Measurements from ENCODE around the gene ITGA6.

Gene ITGA6

GRCh38 chr2:172481507-172482262 is 54.3 kb downstream of the ITGA6 start:
- Histone ChIP-seq H3K79me1 (replicated peaks; ENCODE audit: low read length, poor library complexity, severe bottlenecking) (peaks cover 1% of the 10 kb centered on the region), H3K14ac (ENCODE audit: low read length in 2 of 2) (no peak overlapping the region), H2AK5ac (ENCODE audit: low read length, severe bottlenecking) (no peak overlapping the region), H3K4me1 (ENCODE audit: control insufficient read depth, insufficient read depth, low read depth, low read length) (peaks cover 6% of the 10 kb centered on the region), H2BK5ac (ENCODE audit: low read depth, low read length, poor library complexity, severe bottlenecking) (no peak overlapping the region), H3K4ac (ENCODE audit: low read depth in 1 of 2, low read length in 2 of 2) (no peak overlapping the region), H3K27me3 (ENCODE audit: control insufficient read depth in 1 of 2, insufficient read depth in 1 of 2, low read length in 2 of 2) (no peaks in the 10 kb centered on the region), H2BK12ac (ENCODE audit: low read length in 2 of 2) (peak overlapping the region in 1 of 2 experiments; percentile 84), H4K91ac (ENCODE audit: low read length) (no peak overlapping the region), H3K36me3 (ENCODE audit: control insufficient read depth in 1 of 2, insufficient read depth in 2 of 2, low read depth in 1 of 2, low read length in 2 of 2) (peaks cover 0 to 3% of the 10 kb centered on the region in 2 experiments), H2AFZ (ENCODE audit: low read depth, low read length) (no peak overlapping the region), H3K4me3 (ENCODE audit: insufficient read depth in 1 of 2, low read depth in 1 of 2, low read length in 2 of 2) (no peak overlapping the region), H2BK120ac (ENCODE audit: low read depth, low read length) (no peak overlapping the region), H2BK15ac (ENCODE audit: low read depth, poor library complexity, severe bottlenecking) (no peak overlapping the region), H3K9ac (ENCODE audit: low read length) (no peak overlapping the region), H3K27ac (ENCODE audit: low read length, poor library complexity, severe bottlenecking) (no peak overlapping the region), H3K18ac (ENCODE audit: low read depth in 1 of 2, low read length in 2 of 2) (no peak overlapping the region), H4K8ac (ENCODE audit: low read length) (no peak overlapping the region), H3K4me2 (ENCODE audit: low read length, poor library complexity, severe bottlenecking) (no peak overlapping the region), H3K9me3 (ENCODE audit: control insufficient read depth, low read length) (no peaks in the 10 kb centered on the region), H3K23ac (ENCODE audit: low read length in 2 of 2) (no peak overlapping the region)
- 74% methylated on average over 5 of the region's 7 CpGs for WGBS
- DNase-seq: no peak

- no peak overlapping the region for H4K91ac ChIP-seq (ENCODE audit: low read length)
- H2BK5ac ChIP-seq (ENCODE audit: low read depth, low read length, poor library complexity, severe bottlenecking): no peak overlapping the region
- no peak overlapping the region for H3K9ac ChIP-seq (ENCODE audit: low read length)
- H2AK5ac ChIP-seq (ENCODE audit: low read length, severe bottlenecking): no peak overlapping the region
- no peak overlapping the region for H3K27ac ChIP-seq (ENCODE audit: low read length, poor library complexity, severe bottlenecking)
- H3K4me1 ChIP-seq (ENCODE audit: control insufficient read depth, insufficient read depth, low read depth, low read length): peaks cover 6% of the 10 kb centered on the region
- H2BK12ac ChIP-seq (ENCODE audit: low read length in 2 of 2): no peak overlapping the region
- H3K9me3 ChIP-seq (ENCODE audit: control insufficient read depth, low read length): no peaks in the 10 kb centered on the region
- H2BK15ac ChIP-seq (ENCODE audit: low read depth, poor library complexity, severe bottlenecking): no peak overlapping the region
- H3K23ac ChIP-seq (ENCODE audit: low read length in 2 of 2): no peak overlapping the region
- DNase-seq: peak; percentile 28
- no peaks in the 10 kb centered on the region for H3K79me1 ChIP-seq (replicated peaks; ENCODE audit: low read length, poor library complexity, severe bottlenecking)
- 82% methylated on average over 4 of the region's 4 CpGs for WGBS
- no peak overlapping the region for H2AFZ ChIP-seq (ENCODE audit: low read depth, low read length)
- H3K14ac ChIP-seq (ENCODE audit: low read length in 2 of 2): no peak overlapping the region
- H2BK120ac ChIP-seq (ENCODE audit: low read depth, low read length): no peak overlapping the region
- H3K4ac ChIP-seq (ENCODE audit: low read depth in 1 of 2, low read length in 2 of 2): no peak overlapping the region
- no peak overlapping the region for H3K18ac ChIP-seq (ENCODE audit: low read depth in 1 of 2, low read length in 2 of 2)
- no peaks in the 10 kb centered on the region for H3K27me3 ChIP-seq (ENCODE audit: control insufficient read depth in 1 of 2, insufficient read depth in 1 of 2, low read length in 2 of 2)
- H4K8ac ChIP-seq (ENCODE audit: low read length): no peak overlapping the region
- no peak overlapping the region for H3K4me2 ChIP-seq (ENCODE audit: low read length, poor library complexity, severe bottlenecking)
- H3K36me3 ChIP-seq (ENCODE audit: control insufficient read depth in 1 of 2, insufficient read depth in 2 of 2, low read depth in 1 of 2, low read length in 2 of 2): peaks cover 0 to 5% of the 10 kb centered on the region in 2 experiments
- no peak overlapping the region for H3K4me3 ChIP-seq (ENCODE audit: insufficient read depth in 1 of 2, low read depth in 1 of 2, low read length in 2 of 2)
These were observed 56.9 kb downstream of the ITGA6 start for GRCh38 chr2:172484253-172484652.

- Histone ChIP-seq H3K4me3 (ENCODE audit: insufficient read depth in 1 of 2, low read depth in 1 of 2, low read length in 2 of 2) (no peak overlapping the region), H4K91ac (ENCODE audit: low read length) (no peak overlapping the region), H3K14ac (ENCODE audit: low read length in 2 of 2) (no peak overlapping the region), H2AK5ac (ENCODE audit: low read length, severe bottlenecking) (no peak overlapping the region), H3K36me3 (ENCODE audit: control insufficient read depth in 1 of 2, insufficient read depth in 2 of 2, low read depth in 1 of 2, low read length in 2 of 2) (peaks cover 0 to 5% of the 10 kb centered on the region in 2 experiments), H3K79me1 (replicated peaks; ENCODE audit: low read length, poor library complexity, severe bottlenecking) (no peaks in the 10 kb centered on the region), H3K18ac (ENCODE audit: low read depth in 1 of 2, low read length in 2 of 2) (no peak overlapping the region), H3K9ac (ENCODE audit: low read length) (no peak overlapping the region), H3K4me1 (ENCODE audit: control insufficient read depth, insufficient read depth, low read depth, low read length) (peaks cover 6% of the 10 kb centered on the region), H3K27me3 (ENCODE audit: control insufficient read depth in 1 of 2, insufficient read depth in 1 of 2, low read length in 2 of 2) (no peaks in the 10 kb centered on the region), H3K4me2 (ENCODE audit: low read length, poor library complexity, severe bottlenecking) (no peak overlapping the region), H4K8ac (ENCODE audit: low read length) (no peak overlapping the region), H2BK15ac (ENCODE audit: low read depth, poor library complexity, severe bottlenecking) (no peak overlapping the region), H3K23ac (ENCODE audit: low read length in 2 of 2) (no peak overlapping the region), H2BK12ac (ENCODE audit: low read length in 2 of 2) (no peak overlapping the region), H3K27ac (ENCODE audit: low read length, poor library complexity, severe bottlenecking) (no peak overlapping the region), H3K9me3 (ENCODE audit: control insufficient read depth, low read length) (no peaks in the 10 kb centered on the region), H2BK5ac (ENCODE audit: low read depth, low read length, poor library complexity, severe bottlenecking) (no peak overlapping the region), H2AFZ (ENCODE audit: low read depth, low read length) (no peak overlapping the region), H3K4ac (ENCODE audit: low read depth in 1 of 2, low read length in 2 of 2) (no peak overlapping the region), H2BK120ac (ENCODE audit: low read depth, low read length) (no peak overlapping the region)
- WGBS: 89% methylated on average over 2 of the region's 2 CpGs
- no peak for DNase-seq
These were observed 57.3 kb downstream of the ITGA6 start for GRCh38 chr2:172484706-172485105.

- Histone ChIP-seq H2AFZ (ENCODE audit: low read depth, low read length) (no peak overlapping the region), H4K8ac (ENCODE audit: low read length) (no peak overlapping the region), H3K27ac (ENCODE audit: low read length, poor library complexity, severe bottlenecking) (no peak overlapping the region), H3K4me3 (ENCODE audit: insufficient read depth in 1 of 2, low read depth in 1 of 2, low read length in 2 of 2) (no peak overlapping the region), H3K18ac (ENCODE audit: low read depth in 1 of 2, low read length in 2 of 2) (no peak overlapping the region), H3K14ac (ENCODE audit: low read length in 2 of 2) (no peak overlapping the region), H3K4ac (ENCODE audit: low read depth in 1 of 2, low read length in 2 of 2) (no peak overlapping the region), H2BK15ac (ENCODE audit: low read depth, poor library complexity, severe bottlenecking) (no peak overlapping the region), H3K4me2 (ENCODE audit: low read length, poor library complexity, severe bottlenecking) (no peak overlapping the region), H3K9me3 (ENCODE audit: control insufficient read depth, low read length) (no peaks in the 10 kb centered on the region), H2AK5ac (ENCODE audit: low read length, severe bottlenecking) (no peak overlapping the region), H3K79me1 (replicated peaks; ENCODE audit: low read length, poor library complexity, severe bottlenecking) (no peaks in the 10 kb centered on the region), H3K27me3 (ENCODE audit: control insufficient read depth in 1 of 2, insufficient read depth in 1 of 2, low read length in 2 of 2) (no peaks in the 10 kb centered on the region), H3K9ac (ENCODE audit: low read length) (no peak overlapping the region), H2BK5ac (ENCODE audit: low read depth, low read length, poor library complexity, severe bottlenecking) (no peak overlapping the region), H2BK12ac (ENCODE audit: low read length in 2 of 2) (no peak overlapping the region), H3K36me3 (ENCODE audit: control insufficient read depth in 1 of 2, insufficient read depth in 2 of 2, low read depth in 1 of 2, low read length in 2 of 2) (peaks cover 0 to 7% of the 10 kb centered on the region in 2 experiments), H4K91ac (ENCODE audit: low read length) (no peak overlapping the region), H3K23ac (ENCODE audit: low read length in 2 of 2) (no peak overlapping the region), H3K4me1 (ENCODE audit: control insufficient read depth, insufficient read depth, low read depth, low read length) (no peaks in the 10 kb centered on the region), H2BK120ac (ENCODE audit: low read depth, low read length) (no peak overlapping the region)
- 88% methylated on average over 3 of the region's 3 CpGs for WGBS
- no peak for DNase-seq
These were observed 61.2 kb downstream of the ITGA6 start for GRCh38 chr2:172488556-172488955.

Measured in mesenchymal stem cell (in vitro differentiated cells and primary cell).